A204.1 (cell line): ENCODE results near the gene CCDC9B.

Source experiments
- FAIRE-seq: peaks from 2 replicates; lab custom pipeline; 2012; peaks lifted over from hg19 to GRCh38; lab: Jason Lieb, UNC

CCDC9B gene

DNA sequence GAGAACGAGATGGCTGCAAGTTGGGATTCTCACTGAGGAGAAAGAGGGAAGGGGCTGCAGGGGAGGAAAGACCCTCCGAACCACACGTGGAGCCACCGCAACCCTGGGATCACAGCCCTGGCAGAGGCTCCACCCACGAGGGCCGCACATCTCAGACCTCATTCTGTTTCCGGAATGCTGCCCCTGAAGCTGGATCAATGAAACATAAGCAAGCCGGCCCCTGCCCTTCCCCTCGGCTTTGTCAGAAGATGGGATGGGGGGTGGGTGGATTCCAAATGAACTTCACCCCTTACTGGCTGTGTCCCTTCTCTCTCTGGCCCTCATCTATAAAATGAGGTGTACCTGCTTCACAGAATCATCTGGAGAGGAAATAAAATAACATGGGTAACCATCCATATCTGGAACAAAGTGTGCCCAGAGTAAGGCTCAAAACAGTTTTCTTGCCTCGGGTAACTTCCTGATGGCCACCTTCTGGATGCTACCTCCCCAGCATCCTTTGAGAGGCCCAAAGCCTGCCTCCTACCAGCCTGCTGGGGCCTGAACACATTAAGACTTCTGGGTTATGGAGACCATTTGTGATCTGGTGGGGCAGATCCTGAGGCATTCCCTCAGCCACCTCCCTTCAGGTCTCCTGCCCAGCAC lies 4.6 kb upstream of the CCDC9B start:
- no peak for FAIRE-seq

GRCh38 chr15:40344631-40345120 lies 3.9 kb upstream of the CCDC9B start:
- no peak for FAIRE-seq

DNA sequence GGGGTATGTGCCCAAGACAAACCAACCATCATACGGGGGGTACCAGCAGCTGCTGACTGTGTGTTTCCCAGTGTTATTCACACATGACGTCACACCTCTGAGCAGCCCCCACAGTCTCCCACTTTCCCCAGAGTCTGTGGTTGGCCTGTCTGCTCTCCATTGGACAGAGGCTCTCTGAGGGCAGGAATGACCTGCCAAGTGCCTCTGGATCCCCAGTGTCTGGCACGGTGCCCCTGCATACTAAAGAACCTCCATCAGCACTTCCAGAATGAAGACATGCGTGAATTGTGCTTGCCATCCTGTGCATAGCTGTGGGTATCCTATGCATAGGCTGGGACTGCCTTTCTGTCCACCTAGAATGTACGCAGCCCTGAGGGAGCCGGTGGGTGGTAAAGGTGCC lies 3.5 kb upstream of the CCDC9B start:
- FAIRE-seq, result no peak

DNA sequence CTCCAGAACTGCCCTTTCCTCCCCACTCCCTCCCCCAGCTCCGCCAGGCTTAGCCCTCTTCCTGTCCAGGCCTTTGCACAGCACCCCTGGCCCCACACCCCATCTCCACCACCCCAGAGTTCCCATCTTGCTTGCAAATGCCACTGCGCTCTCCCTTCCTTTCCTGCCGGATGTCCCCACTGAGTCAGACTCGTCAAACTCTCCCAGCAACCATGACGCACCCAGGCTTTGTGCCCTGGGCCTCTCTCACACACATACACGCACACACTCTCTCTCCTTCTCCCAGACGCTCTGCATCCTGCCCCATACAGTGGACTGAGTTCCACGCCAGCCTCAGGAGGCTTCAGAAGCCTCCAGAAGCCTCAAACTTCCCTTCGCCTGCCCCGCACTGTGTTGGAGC lies 2.8 kb upstream of the CCDC9B start:
- FAIRE-seq, result no peak

DNA sequence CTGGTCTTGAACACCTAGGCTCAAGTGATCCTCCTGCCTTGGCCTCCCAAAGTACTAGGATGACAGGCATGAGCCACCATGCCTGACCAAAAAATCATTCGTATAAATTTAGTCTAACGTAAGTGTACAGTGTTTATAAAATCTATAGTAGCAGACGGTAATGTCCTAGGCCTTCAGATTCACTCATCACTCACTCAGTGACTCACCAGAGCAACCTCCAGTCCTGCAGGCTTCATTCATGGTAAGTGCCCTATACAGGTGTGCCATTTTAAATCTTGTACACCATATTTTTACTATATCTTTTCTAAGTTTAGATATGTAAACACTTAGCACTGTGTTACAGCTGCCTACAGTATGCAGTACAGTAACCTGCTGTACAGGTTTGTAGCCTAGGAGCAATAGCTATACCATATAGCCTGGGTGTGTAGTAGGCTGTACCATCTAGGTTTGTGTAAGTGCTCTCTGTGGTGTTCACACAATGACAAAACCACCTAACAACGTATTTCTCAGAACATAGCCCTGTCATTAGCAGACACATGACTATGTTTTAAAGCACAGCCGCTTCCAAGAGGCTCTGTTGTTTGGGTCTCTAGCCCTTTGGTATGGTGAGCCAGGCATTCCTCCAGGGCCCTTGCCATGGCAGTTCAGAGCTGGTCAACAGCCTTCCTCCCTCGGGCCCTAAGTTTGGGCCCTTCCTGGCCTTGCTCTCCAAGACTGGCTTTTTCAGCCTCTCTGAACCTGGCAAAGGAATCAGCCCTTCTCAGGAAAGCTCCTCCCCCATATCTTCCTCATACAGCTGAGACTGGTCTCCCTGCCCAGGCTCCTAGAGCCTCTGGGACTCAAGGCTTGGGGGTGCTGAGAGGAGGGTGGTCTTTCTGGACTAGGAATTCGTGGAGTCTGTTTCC lies 1.9 kb upstream of the CCDC9B start:
- FAIRE-seq, result no peak

- FAIRE-seq, result no peak
These were observed 550 bp downstream of the CCDC9B start for GRCh38 chr15:40340038-40340739.

DNA sequence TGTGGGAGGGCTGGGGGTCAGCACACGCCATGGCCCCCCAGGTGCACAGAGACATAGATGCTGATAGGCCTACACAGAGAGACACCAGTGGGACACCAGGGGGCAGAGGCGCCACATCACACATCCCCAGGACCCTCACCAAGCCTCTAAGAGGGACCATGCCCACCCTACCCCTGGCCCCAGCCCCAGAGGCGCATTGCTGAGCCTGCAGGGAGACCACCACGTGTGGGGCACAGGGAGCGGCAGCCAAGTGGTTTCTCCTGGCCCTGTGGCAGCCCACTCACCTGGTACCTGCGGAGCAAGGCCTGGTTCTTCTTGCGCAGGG lies 1.2 kb downstream of the CCDC9B start:
- no peak for FAIRE-seq

- no peak for FAIRE-seq
These were observed 1.7 kb downstream of the CCDC9B start for GRCh38 chr15:40338921-40339620.

DNA sequence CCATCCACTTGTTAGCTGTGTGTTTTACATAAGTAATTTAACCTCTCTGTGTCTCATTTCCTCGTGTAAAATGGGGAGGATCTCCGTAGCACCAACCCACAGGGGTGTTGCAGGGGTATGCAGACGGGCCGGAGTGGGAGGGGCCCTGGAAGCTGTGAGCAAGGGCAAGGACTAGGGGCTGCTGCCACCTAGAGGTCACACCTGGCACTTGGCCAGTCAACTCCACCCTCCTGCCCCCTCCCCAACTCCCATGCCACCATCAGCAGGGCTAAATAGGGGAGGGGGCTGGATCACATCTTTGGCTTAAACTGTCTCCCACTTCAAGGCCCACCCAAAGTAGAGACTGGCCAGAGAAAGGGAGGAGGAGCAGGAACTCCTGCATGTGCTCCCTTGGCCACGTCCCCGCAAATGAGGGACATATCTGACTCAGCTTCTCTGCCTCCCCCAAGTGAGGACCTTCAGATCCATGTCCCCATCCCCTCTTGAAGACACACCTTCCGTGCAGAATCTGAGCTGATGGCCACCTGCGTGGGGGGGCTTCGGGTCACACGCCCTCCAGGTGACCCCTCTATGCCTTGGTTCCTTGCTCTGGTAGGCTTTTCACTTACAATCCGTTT lies 2.6 kb downstream of the CCDC9B start:
- no peak for FAIRE-seq

- FAIRE-seq, result no peak
These were observed 3.1 kb downstream of the CCDC9B start for GRCh38 chr15:40337597-40337996.

GRCh38 chr15:40336744-40337122 lies 4.0 kb downstream of the CCDC9B start:
- FAIRE-seq, result no peak

GRCh38 chr15:40335938-40336743 lies 4.6 kb downstream of the CCDC9B start:
- no peak for FAIRE-seq

DNA sequence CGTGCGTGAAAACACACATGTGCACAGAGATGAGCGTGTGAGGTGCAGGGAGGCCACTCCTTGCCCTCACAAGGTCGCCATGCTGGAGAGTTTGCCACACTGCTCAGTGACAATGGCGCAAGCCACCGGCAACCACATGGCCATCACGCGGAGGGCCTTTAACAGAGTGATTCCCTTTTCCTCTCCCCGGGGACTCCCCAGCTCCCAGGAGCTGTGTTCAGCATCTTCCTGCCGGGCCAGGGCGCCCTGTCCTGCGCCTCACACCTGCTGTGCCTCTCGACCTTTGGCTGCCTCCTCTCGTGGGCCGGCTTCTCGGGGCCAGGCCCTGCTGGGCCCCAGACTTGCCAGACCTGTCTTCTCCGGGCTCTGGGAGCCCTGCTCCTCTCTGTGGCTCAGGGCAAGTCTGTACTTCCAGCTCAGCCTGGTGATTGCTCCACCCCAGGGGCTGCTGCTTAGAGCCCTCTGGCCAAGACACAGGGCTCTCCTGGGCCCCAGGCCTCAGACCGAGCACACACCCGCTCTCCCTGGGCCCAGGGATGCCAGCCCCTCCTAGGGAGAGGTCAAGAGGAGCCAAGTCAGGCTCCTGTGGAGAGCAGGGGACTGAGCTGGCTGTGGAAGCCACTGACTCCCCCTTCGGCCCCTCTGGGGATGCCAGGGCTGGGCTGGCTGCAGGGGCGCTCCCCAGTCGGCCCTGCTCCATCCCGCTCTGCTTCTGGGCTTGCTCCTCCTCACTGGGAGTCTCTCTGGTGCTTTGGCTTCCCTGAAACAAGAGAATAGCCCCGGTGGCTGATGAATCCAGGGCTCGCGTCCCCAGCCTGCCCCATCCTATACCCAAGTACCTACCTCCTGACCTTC lies 5.6 kb downstream of the CCDC9B start:
- FAIRE-seq, result no peak

DNA sequence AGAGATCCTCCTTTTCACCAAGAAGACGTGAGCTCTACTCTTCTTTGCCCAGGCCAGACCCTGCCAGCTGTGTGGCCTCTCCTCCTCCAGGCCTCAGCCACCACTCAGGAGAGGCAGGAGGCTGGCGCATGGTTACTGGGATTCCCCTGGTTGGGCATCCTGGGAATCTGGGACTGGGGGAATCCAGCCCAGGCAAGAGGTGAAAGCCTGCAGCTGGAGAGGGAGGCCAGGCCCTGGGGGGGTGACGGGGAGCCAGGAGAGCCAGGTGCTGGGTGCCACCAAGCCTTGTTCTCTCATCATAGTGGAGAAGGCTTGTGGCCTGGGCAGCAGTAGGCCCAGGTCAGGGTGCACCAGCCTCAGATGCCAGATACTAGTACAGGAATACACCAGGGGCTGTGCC lies 6.2 kb downstream of the CCDC9B start:
- no peak for FAIRE-seq

GRCh38 chr15:40333922-40334492 lies 6.7 kb downstream of the CCDC9B start:
- no peak for FAIRE-seq

- FAIRE-seq, result no peak
These were observed 8.5 kb downstream of the CCDC9B start for GRCh38 chr15:40332113-40332781.

DNA sequence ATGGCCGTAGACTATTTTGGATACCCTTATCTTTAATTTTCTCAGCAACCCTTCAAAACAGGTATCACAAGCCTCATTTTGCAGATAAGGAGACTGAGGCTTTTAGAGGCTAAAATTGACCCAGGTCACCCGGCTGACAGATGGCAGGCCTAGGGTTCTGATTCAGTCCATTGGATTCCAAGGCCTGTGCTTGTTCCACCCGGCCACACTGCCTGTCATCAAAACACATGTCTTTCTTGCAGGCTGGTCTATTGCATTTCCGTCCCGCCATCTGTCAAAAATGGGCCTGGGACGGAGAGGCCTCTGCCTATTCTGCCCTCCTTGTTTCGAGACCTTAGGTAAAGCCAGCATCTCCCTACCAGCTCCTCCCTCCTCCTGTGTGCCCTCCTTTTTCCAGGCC lies 9.1 kb downstream of the CCDC9B start:
- no peak for FAIRE-seq

GRCh38 chr15:40331026-40331425 lies 9.7 kb downstream of the CCDC9B start:
- FAIRE-seq, result no peak

DNA sequence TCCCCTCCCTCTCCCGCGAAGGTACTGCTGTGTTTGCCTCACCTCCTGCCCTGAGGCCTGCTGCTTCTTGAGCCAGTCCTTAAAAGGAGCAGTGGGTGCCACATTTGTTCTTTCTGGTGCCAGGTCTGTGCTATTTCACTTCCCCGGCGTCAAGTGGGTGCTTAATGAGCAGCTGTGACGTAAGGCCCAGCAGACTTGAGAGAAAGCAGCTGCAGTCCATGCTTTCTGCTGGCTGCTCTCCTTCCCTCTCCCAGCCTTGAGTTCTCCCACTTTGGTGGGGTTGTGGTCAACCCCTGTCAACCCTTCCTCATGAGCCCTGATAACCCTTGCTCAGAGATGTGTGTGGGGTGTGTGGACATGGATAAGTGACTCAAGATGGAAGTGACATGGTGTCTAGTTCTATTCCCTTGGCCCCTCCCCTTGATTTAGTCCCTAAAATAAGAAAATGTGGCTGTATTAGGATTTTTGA lies 10.3 kb downstream of the CCDC9B start:
- FAIRE-seq, result no peak
